ENCODE results near the gene TRPM4.
"Not testable (repeated sequence)": the region's sequence is repeated elsewhere in the genome, so short reads cannot be mapped to it uniquely, and the experiment has no call there.

TRPM4 gene

GRCh38 chr19:49193822-49194394, 36.3 kb downstream of the TRPM4 start:
- DNase-seq: no peak

GRCh38 chr19:49194408-49194807, 36.8 kb downstream of the TRPM4 start:
- DNase-seq: no peak

GRCh38 chr19:49196527-49197240, 39.1 kb downstream of the TRPM4 start:
- no peak for DNase-seq

- DNase-seq: peak; percentile 64
Observed at GRCh38 chr19:49200238-49200862, 42.8 kb downstream of the TRPM4 start.

- DNase-seq: no peak
Observed at GRCh38 chr19:49201042-49201441, 43.5 kb downstream of the TRPM4 start.

- no peak for DNase-seq
Observed at GRCh38 chr19:49205114-49205513, 47.5 kb downstream of the TRPM4 start.

- DNase-seq: not testable (repeated sequence)
Observed at GRCh38 chr19:49209502-49209901, 51.9 kb downstream of the TRPM4 start.

GRCh38 chr19:49210108-49210900, 52.7 kb downstream of the TRPM4 start:
- DNase-seq: peak; percentile 77

GRCh38 chr19:49210901-49211451, 53.4 kb downstream of the TRPM4 start:
- DNase-seq: no peak

GRCh38 chr19:49212016-49212701, 54.6 kb downstream of the TRPM4 start:
- no peak for DNase-seq

GRCh38 chr19:49213791-49214190, 56.2 kb downstream of the TRPM4 start:
- no peak for DNase-seq

- no peak for DNase-seq
Observed at GRCh38 chr19:49214701-49215100, 57.1 kb downstream of the TRPM4 start.

GRCh38 chr19:49216071-49216470, 58.5 kb downstream of the TRPM4 start:
- DNase-seq: no peak

- no peak for DNase-seq
Observed at GRCh38 chr19:49217382-49217781, 59.8 kb downstream of the TRPM4 start.

- no peak for DNase-seq
Observed at GRCh38 chr19:49222011-49222410, 64.4 kb downstream of the TRPM4 start.

GRCh38 chr19:49222528-49222927, 64.9 kb downstream of the TRPM4 start:
- no peak for DNase-seq

GRCh38 chr19:49223472-49223871, 65.9 kb downstream of the TRPM4 start:
- DNase-seq: no peak

- DNase-seq: not testable (repeated sequence)
Observed at GRCh38 chr19:49224441-49224840, 66.8 kb downstream of the TRPM4 start.

GRCh38 chr19:49224879-49225278, 67.3 kb downstream of the TRPM4 start:
- DNase-seq: peak; percentile 56

GRCh38 chr19:49229416-49229815, 71.8 kb downstream of the TRPM4 start:
- no peak for DNase-seq

GRCh38 chr19:49231389-49231788, 73.8 kb downstream of the TRPM4 start:
- peak; percentile 53 for DNase-seq

GRCh38 chr19:49231804-49232203, 74.2 kb downstream of the TRPM4 start:
- DNase-seq: peak; percentile 42

GRCh38 chr19:49233163-49233562, 75.6 kb downstream of the TRPM4 start:
- no peak for DNase-seq
